Smooth muscle cell (in vitro differentiated cells): ENCODE results near the gene HS3ST4. TPM values are rescaled to one million over a fixed set of nuclear protein-coding genes. Genes with fewer than 3 reads are reported as not detected.

Experiments used
- DNase-seq: peaks from one replicate; lab custom pipeline; 2025; ENCODE audit not compliant: unreplicated experiment; lab: John Stamatoyannopoulos, UW
- H2AFZ ChIP-seq: fragments of 200-600 bp; sonication (generic); 2 replicates; pipeline ENCODE4 v1.6.0; 2016; ENCODE audit warnings: antibody characterized with exemption, low read depth, mild to moderate bottlenecking
- H3F3A ChIP-seq: fragments of 200-600 bp; sonication (generic); 2 replicates; pipeline ENCODE4 v1.6.0; 2017; ENCODE audit warnings: antibody characterized with exemption, low read depth
- H3K27ac ChIP-seq: fragments of 200-600 bp; sonication (generic); 2 replicates; pipeline ENCODE4 v1.5.1; 2016; ENCODE audit warnings: low read depth, mild to moderate bottlenecking
- H3K27me3 ChIP-seq: fragments of 200-600 bp; sonication (generic); 2 replicates; pipeline ENCODE4 v1.6.1; 2016; ENCODE audit warnings: low read depth, mild to moderate bottlenecking
- H3K36me3 ChIP-seq: fragments of 200-600 bp; sonication (generic); 2 replicates; pipeline ENCODE4 v1.5.1; 2016; ENCODE audit warnings: low read depth
- H3K4me1 ChIP-seq: fragments of 200-600 bp; sonication (generic); 2 replicates; pipeline ENCODE4 v1.5.1; 2016; ENCODE audit warnings: low read depth
- H3K4me2 ChIP-seq: fragments of 200-600 bp; sonication (generic); 2 replicates; pipeline ENCODE4 v1.6.0; 2016; ENCODE audit warnings: mild to moderate bottlenecking
- H3K4me3 ChIP-seq: fragments of 200-600 bp; sonication (generic); 2 replicates; pipeline ENCODE4 v1.5.1; 2016; ENCODE audit warnings: mild to moderate bottlenecking
- H3K79me2 ChIP-seq: fragments of 200-600 bp; sonication (generic); 2 replicates; pipeline ENCODE4 v1.6.0; 2016; ENCODE audit warnings: low read depth, mild to moderate bottlenecking
- H3K9ac ChIP-seq: fragments of 200-600 bp; sonication (generic); 2 replicates; pipeline ENCODE4 v1.6.0; 2016; ENCODE audit warnings: low read depth
- H3K9me3 ChIP-seq: fragments of 200-600 bp; sonication (generic); replicated peaks from 2 replicates; pipeline ENCODE4 v1.5.1; 2016; ENCODE audit warnings: low read depth
- H4K20me1 ChIP-seq: fragments of 200-600 bp; sonication (generic); 2 replicates; pipeline ENCODE4 v1.6.0; 2016; ENCODE audit warnings: low read depth
- WGBS: methylation state at CpG from one replicate; pipeline ENCODE4 v1.1.7; 2016; ENCODE audit warnings: low lambda C conversion rate; 5-methylcytosine and 5-hydroxymethylcytosine counted together
- polyA plus RNA-seq: library from polyadenylated mRNA; unstranded; fragments of >200 nt; fragmentation: Nextera tagmentation; extraction: Ambion mirVana; gene quantifications from 2 replicates; pipeline ENCODE4 v1.2.1, GENCODE V29; 2016
- total RNA-seq: library from RNA; depleted of rRNA; stranded (reverse); fragments of >200 nt; gene quantifications from 2 replicates; pipeline ENCODE4 v1.2.3, GENCODE V29; 2014
- TF ChIP-seq, protein P1 (sequence below): fragments of 200-600 bp; sonication (generic); IDR thresholded peaks from 2 replicates; pipeline ENCODE4 v1.5.1; 2017; ENCODE audit warnings: borderline replicate concordance, mild to moderate bottlenecking, antibody characterized with exemption; ENCODE audit not compliant: insufficient read depth, poor library complexity, severe bottlenecking

Gene HS3ST4
- total and polyA plus RNA-seq, 2 experiments from 2014 or later = 0.29 to 2.2 TPM

GRCh38 chr16:25951999-25952398, 260.2 kb downstream of the HS3ST4 start:
- peak overlapping the region; percentile 35 for H3K27ac ChIP-seq
- H3K79me2 ChIP-seq = no peaks in the 10 kb centered on the region
- no peaks in the 10 kb centered on the region for H3K9me3 ChIP-seq
- no peak overlapping the region for H3K4me3 ChIP-seq
- 17% methylated on average over 1 of the region's 1 CpG for WGBS
- H3K4me1 ChIP-seq = peaks cover 14% of the 10 kb centered on the region
- H3K36me3 ChIP-seq = no peaks in the 10 kb centered on the region
- no peaks in the 10 kb centered on the region for H3F3A ChIP-seq
- no peak for DNase-seq
- TF ChIP-seq, protein P1, sequence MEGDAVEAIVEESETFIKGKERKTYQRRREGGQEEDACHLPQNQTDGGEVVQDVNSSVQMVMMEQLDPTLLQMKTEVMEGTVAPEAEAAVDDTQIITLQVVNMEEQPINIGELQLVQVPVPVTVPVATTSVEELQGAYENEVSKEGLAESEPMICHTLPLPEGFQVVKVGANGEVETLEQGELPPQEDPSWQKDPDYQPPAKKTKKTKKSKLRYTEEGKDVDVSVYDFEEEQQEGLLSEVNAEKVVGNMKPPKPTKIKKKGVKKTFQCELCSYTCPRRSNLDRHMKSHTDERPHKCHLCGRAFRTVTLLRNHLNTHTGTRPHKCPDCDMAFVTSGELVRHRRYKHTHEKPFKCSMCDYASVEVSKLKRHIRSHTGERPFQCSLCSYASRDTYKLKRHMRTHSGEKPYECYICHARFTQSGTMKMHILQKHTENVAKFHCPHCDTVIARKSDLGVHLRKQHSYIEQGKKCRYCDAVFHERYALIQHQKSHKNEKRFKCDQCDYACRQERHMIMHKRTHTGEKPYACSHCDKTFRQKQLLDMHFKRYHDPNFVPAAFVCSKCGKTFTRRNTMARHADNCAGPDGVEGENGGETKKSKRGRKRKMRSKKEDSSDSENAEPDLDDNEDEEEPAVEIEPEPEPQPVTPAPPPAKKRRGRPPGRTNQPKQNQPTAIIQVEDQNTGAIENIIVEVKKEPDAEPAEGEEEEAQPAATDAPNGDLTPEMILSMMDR = no peak
- H3K27me3 ChIP-seq = peaks cover 4% of the 10 kb centered on the region
- no peak overlapping the region for H3K9ac ChIP-seq
- no peaks in the 10 kb centered on the region for H4K20me1 ChIP-seq
- no peak overlapping the region for H3K4me2 ChIP-seq
- no peak overlapping the region for H2AFZ ChIP-seq

DNA sequence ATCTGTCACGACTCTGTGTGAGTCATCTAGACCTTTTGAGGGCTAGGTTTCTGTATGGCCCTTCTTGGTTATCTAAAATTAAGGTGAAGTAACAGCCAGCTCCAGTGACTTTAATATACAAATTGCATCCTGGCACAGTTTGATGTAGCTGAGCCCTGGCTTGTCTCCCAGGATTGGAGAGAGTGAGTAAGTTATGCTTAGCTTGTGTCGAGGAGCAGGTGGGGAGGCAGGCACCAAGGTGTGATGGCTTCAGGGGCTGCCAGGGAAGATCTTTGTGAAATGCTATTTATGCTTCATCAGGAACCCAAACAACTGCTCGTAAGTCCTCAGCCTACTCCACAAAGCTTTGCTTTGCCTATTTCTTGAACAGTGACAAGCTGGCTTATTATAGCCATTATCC, 261.2 kb downstream of the HS3ST4 start:
- peaks cover 4% of the 10 kb centered on the region for H3K27me3 ChIP-seq
- H3K9ac ChIP-seq = no peak overlapping the region
- H3K4me3 ChIP-seq = no peak overlapping the region
- TF ChIP-seq, protein P1 = no peak
- no peaks in the 10 kb centered on the region for H3K9me3 ChIP-seq
- H4K20me1 ChIP-seq = no peaks in the 10 kb centered on the region
- WGBS = 87% methylated on average over 3 of the region's 3 CpGs
- no peak for DNase-seq
- H3K36me3 ChIP-seq = no peaks in the 10 kb centered on the region
- no peak overlapping the region for H3K27ac ChIP-seq
- H3K79me2 ChIP-seq = no peaks in the 10 kb centered on the region
- H3K4me1 ChIP-seq = peaks cover 14% of the 10 kb centered on the region
- no peak overlapping the region for H2AFZ ChIP-seq
- H3F3A ChIP-seq = no peaks in the 10 kb centered on the region
- no peak overlapping the region for H3K4me2 ChIP-seq

DNA sequence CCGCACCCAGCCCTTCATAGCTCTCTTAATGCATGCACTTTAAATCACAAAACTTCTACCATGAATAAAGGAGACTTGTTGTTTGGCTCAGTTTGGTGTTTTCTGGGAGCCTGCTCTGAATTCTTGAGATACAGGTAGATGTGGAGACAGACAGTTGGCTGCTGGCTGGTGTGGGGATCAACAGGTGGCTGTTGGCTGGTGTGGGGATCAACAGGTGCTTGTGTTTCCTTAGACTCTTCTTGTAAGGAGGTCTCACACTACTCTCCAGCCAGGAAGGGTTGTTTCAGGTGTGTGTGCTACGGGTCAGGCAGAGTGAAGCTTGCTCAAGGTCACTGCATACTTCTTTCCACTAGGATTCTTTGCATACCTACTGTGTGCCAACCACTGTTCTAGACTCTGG, 265.9 kb downstream of the HS3ST4 start:
- TF ChIP-seq, protein P1 = no peak
- no peaks in the 10 kb centered on the region for H3K9me3 ChIP-seq
- H3K4me2 ChIP-seq = no peak overlapping the region
- no peaks in the 10 kb centered on the region for H3K27me3 ChIP-seq
- H3K4me3 ChIP-seq = no peak overlapping the region
- H4K20me1 ChIP-seq = no peaks in the 10 kb centered on the region
- H3K4me1 ChIP-seq = no peaks in the 10 kb centered on the region
- H3K79me2 ChIP-seq = no peaks in the 10 kb centered on the region
- 93% methylated on average over 2 of the region's 2 CpGs for WGBS
- no peak overlapping the region for H3K9ac ChIP-seq
- no peak overlapping the region for H3K27ac ChIP-seq
- H3K36me3 ChIP-seq = no peaks in the 10 kb centered on the region
- no peak for DNase-seq
- no peak overlapping the region for H2AFZ ChIP-seq
- no peaks in the 10 kb centered on the region for H3F3A ChIP-seq

- TF ChIP-seq, protein P1 = no peak
- no peak for DNase-seq
- no peak overlapping the region for H3K4me2 ChIP-seq
- H3K79me2 ChIP-seq = no peaks in the 10 kb centered on the region
- H3K4me1 ChIP-seq = no peaks in the 10 kb centered on the region
- H2AFZ ChIP-seq = no peak overlapping the region
- H3K9ac ChIP-seq = no peak overlapping the region
- no peaks in the 10 kb centered on the region for H3K36me3 ChIP-seq
- no peak overlapping the region for H3K4me3 ChIP-seq
- H3K27me3 ChIP-seq = no peaks in the 10 kb centered on the region
- H4K20me1 ChIP-seq = no peaks in the 10 kb centered on the region
- no peaks in the 10 kb centered on the region for H3K9me3 ChIP-seq
- WGBS = 92% methylated on average over 2 of the region's 2 CpGs
- H3K27ac ChIP-seq = no peak overlapping the region
- H3F3A ChIP-seq = no peaks in the 10 kb centered on the region
Observed at GRCh38 chr16:25959221-25959620, 267.5 kb downstream of the HS3ST4 start.
